K562 (cell line): ENCODE measurements around the gene REXO2. TPM values are rescaled to one million over a fixed set of nuclear protein-coding genes. Genes with fewer than 3 reads are reported as not detected.
A peak's percentile ranks its signal among the peaks of the same experiment; 100 is the strongest.

Experiments used
- CEBPB ChIP-seq: fragments of 450-650 bp; IDR thresholded peaks from 2 replicates; pipeline ENCODE4 v1.6.1; 2016; ENCODE audit warnings: missing genetic modification characterization, missing compliant biosample characterization
- HDGF ChIP-seq: fragments of 450-650 bp; IDR thresholded peaks from 2 replicates; pipeline ENCODE4 v1.6.1; 2016
- HLTF ChIP-seq: fragments of 450-650 bp; IDR thresholded peaks from 2 replicates; pipeline ENCODE4 v1.6.1; 2016
- JUNB ChIP-seq: fragments of 450-650 bp; formaldehyde crosslinking; conservative IDR thresholded peaks from 2 replicates; pipeline ENCODE4 v1.4.0; 2020; ENCODE audit warnings: mild to moderate bottlenecking
- MCM7 ChIP-seq, 2 experiments: fragments of 450-650 bp; IDR thresholded peaks; 2 replicates each; pipeline ENCODE4 v1.6.1; 2016 to 2018
- NR2C2 ChIP-seq, 2 experiments: fragments of 200-800 bp in 1 of 2; sonication (Bioruptor generic) in 1 of 2; sonication (generic) in 1 of 2; formaldehyde crosslinking in 1 of 2; IDR thresholded peaks; 2 replicates each; pipeline versions ENCODE4 v1.6.1 to v1.8.0; 2016 to 2022; ENCODE audit warnings: mild to moderate bottlenecking in 1 of 2, missing compliant biosample characterization in 1 of 2, missing genetic modification characterization in 1 of 2, missing genetic modification reagents in 1 of 2
- PHF20 ChIP-seq: fragments of 450-650 bp; IDR thresholded peaks from 2 replicates; pipeline ENCODE4 v1.6.1; 2018; ENCODE audit not compliant: partially characterized antibody
- SNIP1 ChIP-seq: fragments of 450-650 bp; IDR thresholded peaks from 2 replicates; pipeline ENCODE4 v1.7.1; 2017; ENCODE audit warnings: low read depth, mild to moderate bottlenecking
- ZNF197 ChIP-seq: fragments of 200-800 bp; sonication (Bioruptor generic); IDR thresholded peaks from 2 replicates; pipeline ENCODE4 v1.6.1; 2016; ENCODE audit warnings: low read depth, missing genetic modification characterization, missing compliant biosample characterization
- ZNF212 ChIP-seq: fragments of 450-650 bp; formaldehyde crosslinking; IDR thresholded peaks from 2 replicates; pipeline ENCODE4 v1.4.0; 2020; ENCODE audit warnings: mild to moderate bottlenecking
- polyA plus RNA-seq, 8 experiments: library from polyadenylated mRNA; depleted of rRNA in 4 of 8; stranded (reverse) in 5 of 8; unstranded in 3 of 8; fragments of >200 nt; fragmentation: Nextera tagmentation in 2 of 8; fragmentation: Illumina TruSeq in 1 of 8; extraction: Ambion mirVana in 2 of 8; extraction: Trizol in 1 of 8; gene quantifications; 2 replicates each; pipeline versions ENCODE4 v1.2.1 to v1.2.3, GENCODE V29; 2011 to 2014; ENCODE audit warnings: inconsistent platforms in 1 of 8, missing spikeins in 1 of 8
- total RNA-seq, 7 experiments: library from RNA; depleted of rRNA in 6 of 7; stranded (reverse); fragments of >200 nt in 6 of 7; fragmentation: Illumina TruSeq in 2 of 7; extraction: Trizol in 2 of 7; gene quantifications; 2 replicates each; pipeline versions ENCODE4 v1.2.1 to v1.2.3, GENCODE V29; 2011 to 2021; ENCODE audit warnings: low replicate concordance in 1 of 7
- TF ChIP-seq, protein P1 (sequence below), 2 experiments: fragments of 450-650 bp in 1 of 2; sonication (generic) in 1 of 2; formaldehyde crosslinking in 1 of 2; IDR thresholded peaks; 2 replicates each; pipeline versions ENCODE4 v1.7.1 to v1.9.0; 2016 to 2022; ENCODE audit warnings: inconsistent platforms in 1 of 2, mild to moderate bottlenecking in 1 of 2, missing genetic modification reagents in 1 of 2

REXO2 gene
- total and polyA plus RNA-seq, 9 of the 15 experiments (the other 6 are each of a cell fraction or from before 2014, with no cell fraction given), result 143 to 370 (median 193) TPM

DNA sequence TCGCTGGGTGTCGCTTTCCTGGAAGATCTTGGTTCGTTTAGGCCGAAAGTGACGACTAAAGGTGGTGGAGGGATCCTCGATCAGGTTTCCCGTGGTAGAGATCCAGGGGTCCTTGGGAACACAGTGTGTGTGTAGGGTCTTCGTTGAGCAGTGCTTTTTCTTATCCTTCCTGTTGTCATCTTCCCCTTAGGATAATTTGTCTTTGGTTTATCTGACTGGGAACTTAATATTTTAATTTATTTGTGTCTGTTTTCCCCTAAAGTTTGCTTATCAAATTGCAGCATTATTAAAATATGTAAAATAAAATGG, 38.4 kb upstream of the REXO2 start (continued):
- TF ChIP-seq, protein P1, sequence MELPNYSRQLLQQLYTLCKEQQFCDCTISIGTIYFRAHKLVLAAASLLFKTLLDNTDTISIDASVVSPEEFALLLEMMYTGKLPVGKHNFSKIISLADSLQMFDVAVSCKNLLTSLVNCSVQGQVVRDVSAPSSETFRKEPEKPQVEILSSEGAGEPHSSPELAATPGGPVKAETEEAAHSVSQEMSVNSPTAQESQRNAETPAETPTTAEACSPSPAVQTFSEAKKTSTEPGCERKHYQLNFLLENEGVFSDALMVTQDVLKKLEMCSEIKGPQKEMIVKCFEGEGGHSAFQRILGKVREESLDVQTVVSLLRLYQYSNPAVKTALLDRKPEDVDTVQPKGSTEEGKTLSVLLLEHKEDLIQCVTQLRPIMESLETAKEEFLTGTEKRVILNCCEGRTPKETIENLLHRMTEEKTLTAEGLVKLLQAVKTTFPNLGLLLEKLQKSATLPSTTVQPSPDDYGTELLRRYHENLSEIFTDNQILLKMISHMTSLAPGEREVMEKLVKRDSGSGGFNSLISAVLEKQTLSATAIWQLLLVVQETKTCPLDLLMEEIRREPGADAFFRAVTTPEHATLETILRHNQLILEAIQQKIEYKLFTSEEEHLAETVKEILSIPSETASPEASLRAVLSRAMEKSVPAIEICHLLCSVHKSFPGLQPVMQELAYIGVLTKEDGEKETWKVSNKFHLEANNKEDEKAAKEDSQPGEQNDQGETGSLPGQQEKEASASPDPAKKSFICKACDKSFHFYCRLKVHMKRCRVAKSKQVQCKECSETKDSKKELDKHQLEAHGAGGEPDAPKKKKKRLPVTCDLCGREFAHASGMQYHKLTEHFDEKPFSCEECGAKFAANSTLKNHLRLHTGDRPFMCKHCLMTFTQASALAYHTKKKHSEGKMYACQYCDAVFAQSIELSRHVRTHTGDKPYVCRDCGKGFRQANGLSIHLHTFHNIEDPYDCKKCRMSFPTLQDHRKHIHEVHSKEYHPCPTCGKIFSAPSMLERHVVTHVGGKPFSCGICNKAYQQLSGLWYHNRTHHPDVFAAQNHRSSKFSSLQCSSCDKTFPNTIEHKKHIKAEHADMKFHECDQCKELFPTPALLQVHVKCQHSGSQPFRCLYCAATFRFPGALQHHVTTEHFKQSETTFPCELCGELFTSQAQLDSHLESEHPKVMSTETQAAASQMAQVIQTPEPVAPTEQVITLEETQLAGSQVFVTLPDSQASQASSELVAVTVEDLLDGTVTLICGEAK (IDR thresholded peaks at IDR 0.05), result peak; percentile 29; the same call in 1 of the 2 replicates
- TF ChIP-seq, protein P1 (CRISPR knock-in tag; IDR thresholded peaks at IDR 0.05), result no peak
- TF ChIP-seq MCM7 (IDR thresholded peaks at IDR 0.05), result no peak
- peak; percentile 25 for TF ChIP-seq PHF20
- 0 out of 2 replicates have a peak, but pooled peaks have one; percentile 31 for TF ChIP-seq SNIP1
- TF ChIP-seq HDGF, result 0 out of 2 replicates have a peak, but pooled peaks have one; percentile 37
- no peak for TF ChIP-seq ZNF197 (CRISPR knock-in tag)
- TF ChIP-seq NR2C2 (CRISPR knock-in tag; IDR thresholded peaks at IDR 0.05), result no peak
- no peak for TF ChIP-seq NR2C2 (tag; IDR thresholded peaks at IDR 0.05)
- peak; percentile 69; the same call in 1 of the 2 replicates for TF ChIP-seq HLTF
- no peak for TF ChIP-seq JUNB (CRISPR knock-in tag)
- no peak for TF ChIP-seq ZNF212 (CRISPR knock-in tag)
- no peak; the same call in none of the 2 replicates for TF ChIP-seq CEBPB (tag)
